ENCODE results near the gene PUM1. TPM values are rescaled to one million over a fixed set of nuclear protein-coding genes. Genes with fewer than 3 reads are reported as not detected.

Gene PUM1
- total RNA-seq, 1 donor from 2014 or later, result 121 TPM

- Histone ChIP-seq H3K4me3 (no peak overlapping the region), H3K27ac (no peak overlapping the region), H3K4me1 (no peaks in the 10 kb centered on the region), H3K27me3 (ENCODE audit: low read depth) (no peaks in the 10 kb centered on the region), H3K9me3 (no peaks in the 10 kb centered on the region), H3K36me3 (peaks cover 34% of the 10 kb centered on the region)
- TF ChIP-seq CTCF (IDR thresholded peaks at IDR 0.05), result no peak
- intact Hi-C loops (cut with DNase I), result no loop called here
- DNase-seq, result no peak
- ATAC-seq, result no peak
These were observed 69.4 kb downstream of the PUM1 start for GRCh38 chr1:30995990-30996612.

GRCh38 chr1:30991862-30992606, 73.5 kb downstream of the PUM1 start:
- ATAC-seq (no peak), DNase-seq (no peak)
- Histone ChIP-seq H3K4me3 (no peak overlapping the region), H3K4me1 (peaks cover 10% of the 10 kb centered on the region), H3K9me3 (no peaks in the 10 kb centered on the region), H3K27ac (no peak overlapping the region), H3K27me3 (ENCODE audit: low read depth) (no peaks in the 10 kb centered on the region), H3K36me3 (peaks cover 42% of the 10 kb centered on the region)
- no peak for TF ChIP-seq CTCF (IDR thresholded peaks at IDR 0.05)
- intact Hi-C loops (cut with DNase I), result no loop called here

GRCh38 chr1:30990591-30990990, 74.9 kb downstream of the PUM1 start:
- peaks cover 10% of the 10 kb centered on the region for H3K4me1 ChIP-seq
- H3K9me3 ChIP-seq, result no peaks in the 10 kb centered on the region
- no peak overlapping the region for H3K4me3 ChIP-seq
- DNase-seq (no peak), ATAC-seq (no peak)
- intact Hi-C loops (cut with DNase I), result no loop called here
- no peak overlapping the region for H3K27ac ChIP-seq
- no peaks in the 10 kb centered on the region for H3K27me3 ChIP-seq (ENCODE audit: low read depth)
- TF ChIP-seq CTCF (IDR thresholded peaks at IDR 0.05), result no peak
- H3K36me3 ChIP-seq, result peaks cover 42% of the 10 kb centered on the region

GRCh38 chr1:30988045-30988444, 77.5 kb downstream of the PUM1 start:
- H3K4me3 ChIP-seq, result no peak overlapping the region
- intact Hi-C loops (cut with DNase I), result no loop called here
- peaks cover 33% of the 10 kb centered on the region for H3K4me1 ChIP-seq
- no peaks in the 10 kb centered on the region for H3K27me3 ChIP-seq (ENCODE audit: low read depth)
- H3K9me3 ChIP-seq, result no peaks in the 10 kb centered on the region
- DNase-seq, result no peak
- H3K36me3 ChIP-seq, result peaks cover 23% of the 10 kb centered on the region
- H3K27ac ChIP-seq, result no peak overlapping the region
- no peak for TF ChIP-seq CTCF (IDR thresholded peaks at IDR 0.05)
- no peak for ATAC-seq

- TF ChIP-seq CTCF (IDR thresholded peaks at IDR 0.05), result no peak
- no peak overlapping the region for H3K27ac ChIP-seq
- peaks cover 43% of the 10 kb centered on the region for H3K4me1 ChIP-seq
- intact Hi-C loops (cut with DNase I), result no loop called here
- no peak overlapping the region for H3K4me3 ChIP-seq
- ATAC-seq (no peak), DNase-seq (no peak)
- no peaks in the 10 kb centered on the region for H3K27me3 ChIP-seq (ENCODE audit: low read depth)
- peaks cover 15% of the 10 kb centered on the region for H3K36me3 ChIP-seq
- H3K9me3 ChIP-seq, result no peaks in the 10 kb centered on the region
These were observed 78.8 kb downstream of the PUM1 start for GRCh38 chr1:30986755-30987154.
